Ishikawa (cell line): ENCODE data around the gene TMC6.

Experiments used
- CREB1 ChIP-seq: IDR thresholded peaks from 2 replicates; pipeline ENCODE4 v1.6.1; 2012; ENCODE audit warnings: low read depth
- EGR1 ChIP-seq: IDR thresholded peaks from 2 replicates; pipeline ENCODE4 v1.6.1; 2012
- EP300 ChIP-seq: IDR thresholded peaks from 2 replicates; pipeline ENCODE4 v1.6.1; 2012; ENCODE audit warnings: borderline replicate concordance
- FOXM1 ChIP-seq: IDR thresholded peaks from 2 replicates; pipeline ENCODE4 v1.6.1; 2012; ENCODE audit warnings: low read depth, borderline replicate concordance
- MAX ChIP-seq: IDR thresholded peaks from 2 replicates; pipeline ENCODE4 v1.6.1; 2012
- NFIC ChIP-seq: IDR thresholded peaks from 2 replicates; pipeline ENCODE4 v1.6.1; 2012
- RAD21 ChIP-seq: IDR thresholded peaks from 2 replicates; pipeline ENCODE4 v1.6.1; 2012; ENCODE audit warnings: low read depth
- REST ChIP-seq: IDR thresholded peaks from 2 replicates; pipeline ENCODE4 v1.6.1; 2012; ENCODE audit warnings: low read depth, mild to moderate bottlenecking
- TAF1 ChIP-seq: IDR thresholded peaks from 2 replicates; pipeline ENCODE4 v1.6.1; 2012; ENCODE audit warnings: low read depth, mild to moderate bottlenecking
- TCF12 ChIP-seq: IDR thresholded peaks from 2 replicates; pipeline ENCODE4 v1.6.1; 2012; ENCODE audit warnings: low read depth
- TEAD4 ChIP-seq: IDR thresholded peaks from 2 replicates; pipeline ENCODE4 v1.6.1; 2012
- USF1 ChIP-seq: IDR thresholded peaks from 2 replicates; pipeline ENCODE4 v1.6.1; 2012
- YY1 ChIP-seq: IDR thresholded peaks from 2 replicates; pipeline ENCODE4 v1.6.1; 2012; ENCODE audit warnings: low read depth
- ZBTB7A ChIP-seq: IDR thresholded peaks from 2 replicates; pipeline ENCODE4 v1.6.1; 2012; ENCODE audit warnings: low read depth

Gene TMC6

GRCh38 chr17:78120971-78121800 lies 7.4 kb downstream of the TMC6 start:
- TF ChIP-seq EP300 (no peak), ZBTB7A (no peak), REST (no peak), RAD21 (no peak), NFIC (no peak), FOXM1 (no peak), TCF12 (no peak)

- TF ChIP-seq EP300 = no peak
- TF ChIP-seq YY1 = no peak
Observed at GRCh38 chr17:78120537-78120936, 8.0 kb downstream of the TMC6 start.

GRCh38 chr17:78118801-78119241 lies 9.7 kb downstream of the TMC6 start:
- TF ChIP-seq MAX (no peak), FOXM1 (no peak), RAD21 (no peak), EP300 (no peak), NFIC (no peak), USF1 (no peak), TAF1 (no peak), REST (no peak)

- TF ChIP-seq RAD21 (peak; percentile 12; the same call in 1 of the 2 replicates), TEAD4 (no peak), TAF1 (no peak), ZBTB7A (no peak), MAX (no peak), USF1 (no peak)
Observed at GRCh38 chr17:78117027-78117981, 11.3 kb downstream of the TMC6 start.

GRCh38 chr17:78116411-78116810 lies 12.1 kb downstream of the TMC6 start:
- TF ChIP-seq CREB1 = no peak
- TF ChIP-seq USF1 = no peak
- no peak for TF ChIP-seq EGR1
- TF ChIP-seq NFIC = no peak
